Heart left ventricle (tissue), 16 donors: ENCODE results near the gene BICD1. TPM values are rescaled to one million over a fixed set of nuclear protein-coding genes. Genes with fewer than 3 reads are reported as not detected.

ENCODE experiments used
- ATAC-seq, 4 donors: fragments of 200-7000 bp; cut with Tn5 transposase; one replicate each; pipeline ENCODE4 v1.9.1; 2020 to 2022; ENCODE audit warnings: moderate library complexity in 4 of 4, mild to moderate bottlenecking in 3 of 4, moderate number of reproducible peaks in 1 of 4
- DNase-seq, 5 donors: peaks; one replicate each; pipeline ENCODE4 v3.0.0-alpha.2; 2020
- H3K27ac ChIP-seq, 12 donors: fragments of 200-600 bp; sonication (generic) in 4 of 12; one replicate each; pipeline versions ENCODE4 v1.5.0 to v1.8.0; 2016 to 2022; ENCODE audit warnings: mild to moderate bottlenecking in 2 of 12
- H3K27me3 ChIP-seq, 9 donors: fragments of 200-600 bp; sonication (generic) in 2 of 9; one replicate each; pipeline versions ENCODE4 v1.5.1 to v1.8.0; 2016 to 2022; ENCODE audit warnings: mild to moderate bottlenecking in 3 of 9
- H3K36me3 ChIP-seq, 9 donors: fragments of 200-600 bp; sonication (generic) in 2 of 9; one replicate each; pipeline versions ENCODE4 v1.5.0 to v1.8.0; 2018 to 2022; ENCODE audit warnings: mild to moderate bottlenecking in 2 of 9
- H3K4me1 ChIP-seq, 12 donors: fragments of 200-600 bp; sonication (generic) in 4 of 12; one replicate each; pipeline versions ENCODE4 v1.5.0 to v1.8.0; 2016 to 2022; ENCODE audit warnings: mild to moderate bottlenecking in 3 of 12
- H3K4me3 ChIP-seq, 12 donors: fragments of 200-600 bp; sonication (generic) in 4 of 12; one replicate each; pipeline versions ENCODE4 v1.5.0 to v1.8.0; 2017 to 2022; ENCODE audit warnings: mild to moderate bottlenecking in 9 of 12, moderate library complexity in 4 of 12
- H3K9me3 ChIP-seq, 12 donors: fragments of 200-600 bp; sonication (generic) in 4 of 12; one replicate each; pipeline versions ENCODE4 v1.5.0 to v1.8.0; 2016 to 2022; ENCODE audit warnings: mild to moderate bottlenecking in 1 of 12
- CTCF ChIP-seq, 12 donors: fragments of 200-600 bp; sonication (generic) in 4 of 12; IDR thresholded peaks; one replicate each; pipeline versions ENCODE4 v1.5.0 to v1.8.0; 2018 to 2022; ENCODE audit warnings: antibody characterized with exemption in 12 of 12, mild to moderate bottlenecking in 5 of 12
- POLR2A ChIP-seq, 2 donors: fragments of 450-650 bp; IDR thresholded peaks; one replicate each; pipeline ENCODE4 v1.6.1; 2017; ENCODE audit warnings: antibody characterized with exemption in 2 of 2, mild to moderate bottlenecking in 2 of 2, moderate library complexity in 2 of 2
- WGBS, 4 donors: extraction: QIAGEN DNeasy Blood & Tissue Kit in 2 of 4; methylation state at CpG; one replicate each; pipeline versions ENCODE4 v1.1.5 to v1.1.7; 2013 to 2018; 5-methylcytosine and 5-hydroxymethylcytosine counted together
- intact Hi-C, 10 donors: fragments of 100-400 bp; cut with DNase I; formaldehyde crosslinking; loops; one replicate each; pipeline versions ENCODE4 v1.11.1 to v1.14.2; 2022
- polyA plus RNA-seq, 2 donors: library from polyadenylated mRNA; stranded (reverse); fragments of 200-250 nt; gene quantifications; one replicate each; pipeline ENCODE4 v1.2.3, GENCODE V29; 2013
- total RNA-seq, 9 donors: library from RNA; depleted of rRNA in 2 of 9; stranded (reverse); fragments of >200 nt in 2 of 9; fragmentation: NEBNext Ultra II Directional in 3 of 9; extraction: Animal tissue kit (Norgen Biotek cat#: 25700) in 3 of 9; gene quantifications; one replicate each; pipeline versions ENCODE4 v1.1.0 to v1.2.4, GENCODE V29; 2016 to 2023
- donor health status: ischemic (EF 13 %, LVEDD 7.1; RV severe dilation, severe dysfunction).
- donor health status: healthy with polysubstance abuse.
- donor health status: DM: no; HTN: yes; CAD: no.
- donor health status: DM: no; HTN: no; CAD: no.
- donor health status: ischemic (EF 25% LVEDD 6.9; RV normal size, moderate dysfunction).
- donor health status: ischemic (EF 25% LVEDD 5.7; RV mildly dilated, moderate dysfunction).
- donor health status: healthy.
- donor health status: DM: yes; HTN: yes; CAD: no.
- donor health status: ischemic (EF 35%, LVEDD 5.7; RV mildly dilated, moderate dysfunction).
- donor health status: nonischemic (EF 11% LVEDD 7.7; RV severe dilation, severe dysfunction).
- donor health status: DM: yes; HTN: yes; CAD: no.
- donor health status: PGD.
- donor health status: ischemic (EF 29% LVEDD 5.4; RV normal size, mild dysfunction).
- donor health status: nonischemic (EF 23%, LVEDD 6.1; RV moderate dilation, normal function).

BICD1 gene
- total and polyA plus RNA-seq, 11 donors = 2.1 to 16.3 (median 7.0) TPM

- Histone ChIP-seq H3K27ac (no peak overlapping the region), H3K36me3 (no peaks in the 10 kb centered on the region), H3K4me3 (no peak overlapping the region), H3K4me1 (peaks cover 0 to 4% (median 0%) of the 10 kb centered on the region in 12 donors), H3K9me3 (no peaks in the 10 kb centered on the region), H3K27me3 (no peaks in the 10 kb centered on the region)
- DNase-seq = no peak
- intact Hi-C loops = loop anchor here in 8 of 10 donors (2.0 to 10.0 kb wide), 11 partner anchors 44 to 411 kb away; partner anchors contain the start of genes ETFBKMT (in 2 of the 8) and BICD1 (in 1 of the 8)
- no peak for TF ChIP-seq CTCF (IDR thresholded peaks at IDR 0.05)
- TF ChIP-seq POLR2A (IDR thresholded peaks at IDR 0.05) = no peak
- ATAC-seq = no peak
- whole genome bisulfite sequencing, 4 donors = 91 to 95% (median 92%) methylated on average over 4 of the region's 4 CpGs
Observed at GRCh38 chr12:32063796-32064195, 42.9 kb upstream of the BICD1 start.

GRCh38 chr12:32066206-32066605, 40.4 kb upstream of the BICD1 start:
- 93 to 97% (median 95%) methylated on average over 2 of the region's 2 CpGs for WGBS, 4 donors
- Histone ChIP-seq H3K9me3 (no peaks in the 10 kb centered on the region), H3K36me3 (no peaks in the 10 kb centered on the region), H3K4me1 (no peaks in the 10 kb centered on the region), H3K4me3 (no peak overlapping the region), H3K27me3 (no peaks in the 10 kb centered on the region), H3K27ac (no peak overlapping the region)
- no peak for TF ChIP-seq CTCF (IDR thresholded peaks at IDR 0.05)
- TF ChIP-seq POLR2A (IDR thresholded peaks at IDR 0.05) = no peak
- no peak for DNase-seq
- no peak for ATAC-seq
- intact Hi-C loops = loop anchor here in 5 of 10 donors (10.0 kb wide), 4 partner anchors 109 to 411 kb away; partner anchors contain the start of gene ETFBKMT (in 1 of the 5)

- Histone ChIP-seq H3K4me3 (no peak overlapping the region), H3K36me3 (no peaks in the 10 kb centered on the region), H3K4me1 (no peaks in the 10 kb centered on the region), H3K27ac (no peak overlapping the region), H3K27me3 (no peaks in the 10 kb centered on the region), H3K9me3 (peaks cover 0 to 6% (median 0%) of the 10 kb centered on the region in 12 donors)
- DNase-seq (no peak), ATAC-seq (no peak)
- TF ChIP-seq CTCF (IDR thresholded peaks at IDR 0.05) (no peak), POLR2A (IDR thresholded peaks at IDR 0.05) (no peak)
- 67 to 88% (median 81%) methylated on average over 3 of the region's 3 CpGs for WGBS, 4 donors
- intact Hi-C loops = loop anchor here in 5 of 10 donors (10.0 kb wide), 4 partner anchors 106 to 414 kb away; partner anchors contain the start of gene ETFBKMT (in 1 of the 5)
Observed at GRCh38 chr12:32069071-32069470, 37.6 kb upstream of the BICD1 start.

GRCh38 chr12:32069731-32070130, 36.9 kb upstream of the BICD1 start:
- no peaks in the 10 kb centered on the region for H3K36me3 ChIP-seq
- H3K9me3 ChIP-seq = peaks cover 0 to 10% (median 0%) of the 10 kb centered on the region in 12 donors
- ATAC-seq (no peak), DNase-seq (no peak)
- H3K4me1 ChIP-seq = no peaks in the 10 kb centered on the region
- WGBS, 4 donors = 93 to 97% (median 93%) methylated on average over 5 of the region's 5 CpGs
- H3K27ac ChIP-seq = no peak overlapping the region
- TF ChIP-seq POLR2A (IDR thresholded peaks at IDR 0.05) (no peak), CTCF (IDR thresholded peaks at IDR 0.05) (no peak)
- H3K27me3 ChIP-seq = no peaks in the 10 kb centered on the region
- H3K4me3 ChIP-seq = no peak overlapping the region
- intact Hi-C loops = loop anchor here in 5 of 10 donors (10.0 kb wide), 4 partner anchors 105 to 415 kb away; partner anchors contain the start of gene ETFBKMT (in 1 of the 5)
